Tibial artery (tissue), 4 donors: ENCODE measurements around the gene HMMR.
A peak's percentile ranks its signal among the peaks of the same experiment; 100 is the strongest.
"Not testable (repeated sequence)": the region's sequence is repeated elsewhere in the genome, so short reads cannot be mapped to it uniquely, and the experiment has no call there.

Experiments
- DNase-seq, 2 donors: peaks; one replicate each; pipeline ENCODE4 v3.0.0-alpha.2; 2019
- H3K27ac ChIP-seq, 2 donors: fragments of 200-600 bp; sonication (generic) in 1 of 2; 1 replicate in 1 of 2; 2 replicates in 1 of 2; pipeline ENCODE4 v1.5.1; 2018 to 2019; ENCODE audit warnings: mild to moderate bottlenecking in 1 of 2
- H3K27me3 ChIP-seq, 2 donors: fragments of 200-600 bp; sonication (generic) in 1 of 2; one replicate each; pipeline versions ENCODE4 v1.5.1 to v1.6.0; 2016 to 2019
- H3K36me3 ChIP-seq, 3 donors: fragments of 200-600 bp; sonication (generic) in 2 of 3; one replicate each; pipeline ENCODE4 v1.5.1; 2016 to 2019; ENCODE audit warnings: mild to moderate bottlenecking in 2 of 3
- H3K4me1 ChIP-seq, 4 donors: fragments of 200-600 bp; sonication (generic) in 2 of 4; 1 replicate in 3 of 4; 2 replicates in 1 of 4; pipeline ENCODE4 v1.5.1; 2016 to 2019
- H3K4me3 ChIP-seq, 2 donors: fragments of 200-600 bp; sonication (generic) in 1 of 2; 1 replicate in 1 of 2; 2 replicates in 1 of 2; pipeline ENCODE4 v1.5.1; 2018 to 2019; ENCODE audit warnings: mild to moderate bottlenecking in 2 of 2
- H3K9me3 ChIP-seq, 3 donors: fragments of 200-600 bp; sonication (generic) in 1 of 3; one replicate each; pipeline ENCODE4 v1.5.1; 2016 to 2019
- intact Hi-C: fragments of 100-400 bp; cut with DNase I; formaldehyde crosslinking; loops from one replicate; pipeline ENCODE4 v1.15.0; 2023; ENCODE audit warnings: low total_unique reads
- TF ChIP-seq, protein P1 (sequence below), 2 experiments: fragments of 200-600 bp in 1 of 2; fragments of 450-650 bp in 1 of 2; IDR thresholded peaks; one replicate each; pipeline ENCODE4 v1.5.1; 2017 to 2019; ENCODE audit warnings: antibody characterized with exemption in 2 of 2, mild to moderate bottlenecking in 1 of 2, moderate library complexity in 1 of 2

The HMMR gene

GRCh38 chr5:163451489-163451888 is 8.9 kb upstream of the HMMR start:
- Histone ChIP-seq H3K4me3 (no peak overlapping the region), H3K9me3 (no peaks in the 10 kb centered on the region), H3K27me3 (no peaks in the 10 kb centered on the region), H3K4me1 (peaks cover 0 to 9% (median 0%) of the 10 kb centered on the region in 4 donors), H3K27ac (no peak overlapping the region), H3K36me3 (peaks cover 38 to 55% (median 44%) of the 10 kb centered on the region in 3 donors)
- intact Hi-C loops, result no loop called here
- TF ChIP-seq, protein P1, sequence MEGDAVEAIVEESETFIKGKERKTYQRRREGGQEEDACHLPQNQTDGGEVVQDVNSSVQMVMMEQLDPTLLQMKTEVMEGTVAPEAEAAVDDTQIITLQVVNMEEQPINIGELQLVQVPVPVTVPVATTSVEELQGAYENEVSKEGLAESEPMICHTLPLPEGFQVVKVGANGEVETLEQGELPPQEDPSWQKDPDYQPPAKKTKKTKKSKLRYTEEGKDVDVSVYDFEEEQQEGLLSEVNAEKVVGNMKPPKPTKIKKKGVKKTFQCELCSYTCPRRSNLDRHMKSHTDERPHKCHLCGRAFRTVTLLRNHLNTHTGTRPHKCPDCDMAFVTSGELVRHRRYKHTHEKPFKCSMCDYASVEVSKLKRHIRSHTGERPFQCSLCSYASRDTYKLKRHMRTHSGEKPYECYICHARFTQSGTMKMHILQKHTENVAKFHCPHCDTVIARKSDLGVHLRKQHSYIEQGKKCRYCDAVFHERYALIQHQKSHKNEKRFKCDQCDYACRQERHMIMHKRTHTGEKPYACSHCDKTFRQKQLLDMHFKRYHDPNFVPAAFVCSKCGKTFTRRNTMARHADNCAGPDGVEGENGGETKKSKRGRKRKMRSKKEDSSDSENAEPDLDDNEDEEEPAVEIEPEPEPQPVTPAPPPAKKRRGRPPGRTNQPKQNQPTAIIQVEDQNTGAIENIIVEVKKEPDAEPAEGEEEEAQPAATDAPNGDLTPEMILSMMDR (IDR thresholded peaks at IDR 0.05), result no peak
- DNase-seq, result no peak

- Histone ChIP-seq H3K9me3 (no peaks in the 10 kb centered on the region), H3K4me3 (no peak overlapping the region), H3K27ac (no peak overlapping the region), H3K4me1 (peaks cover 0 to 18% (median under 1%) of the 10 kb centered on the region in 4 donors), H3K27me3 (no peaks in the 10 kb centered on the region), H3K36me3 (peaks cover 25 to 43% (median 32%) of the 10 kb centered on the region in 3 donors)
- DNase-seq, result no peak
- intact Hi-C loops, result no loop called here
- TF ChIP-seq, protein P1 (IDR thresholded peaks at IDR 0.05), result no peak
These were observed 6.7 kb upstream of the HMMR start for GRCh38 chr5:163453705-163454104.

DNA sequence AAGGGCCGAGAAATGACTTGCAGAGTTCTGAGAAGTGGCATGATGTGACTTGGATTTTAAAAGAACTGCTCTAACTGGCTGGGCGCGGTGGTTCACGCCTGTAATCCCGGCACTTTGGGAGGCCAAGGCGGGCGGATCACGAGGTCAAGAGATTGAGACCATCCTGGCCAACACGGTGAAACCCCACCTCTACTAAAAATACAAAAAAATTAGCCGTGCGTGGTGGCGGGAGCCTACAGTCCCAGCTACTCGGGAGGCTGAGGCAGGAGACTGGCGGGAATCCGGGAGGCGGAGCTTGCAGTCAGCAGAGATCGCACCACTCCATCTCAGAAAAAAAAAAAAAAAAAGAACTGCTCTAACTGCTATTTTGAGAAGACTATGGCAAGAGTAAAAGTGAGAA is 5.0 kb upstream of the HMMR start:
- H3K9me3 ChIP-seq, H3K27me3 ChIP-seq, H3K4me3 ChIP-seq, DNase-seq, intact Hi-C loops, H3K27ac ChIP-seq: not testable (repeated sequence)
- Histone ChIP-seq H3K36me3 (peaks cover 21 to 32% (median 31%) of the 10 kb centered on the region in 3 donors), H3K4me1 (peaks cover 0 to 21% (median 4%) of the 10 kb centered on the region in 4 donors)

GRCh38 chr5:163456029-163456589 is 4.3 kb upstream of the HMMR start:
- no peak overlapping the region for H3K4me3 ChIP-seq
- TF ChIP-seq, protein P1 (IDR thresholded peaks at IDR 0.05), result no peak
- no peak for DNase-seq
- H3K36me3 ChIP-seq, result peaks cover 14 to 32% (median 24%) of the 10 kb centered on the region in 3 donors
- H3K4me1 ChIP-seq, result peaks cover 0 to 27% (median 9%) of the 10 kb centered on the region in 4 donors
- no peaks in the 10 kb centered on the region for H3K9me3 ChIP-seq
- no peak overlapping the region for H3K27ac ChIP-seq
- intact Hi-C loops, result no loop called here
- H3K27me3 ChIP-seq, result no peaks in the 10 kb centered on the region

DNA sequence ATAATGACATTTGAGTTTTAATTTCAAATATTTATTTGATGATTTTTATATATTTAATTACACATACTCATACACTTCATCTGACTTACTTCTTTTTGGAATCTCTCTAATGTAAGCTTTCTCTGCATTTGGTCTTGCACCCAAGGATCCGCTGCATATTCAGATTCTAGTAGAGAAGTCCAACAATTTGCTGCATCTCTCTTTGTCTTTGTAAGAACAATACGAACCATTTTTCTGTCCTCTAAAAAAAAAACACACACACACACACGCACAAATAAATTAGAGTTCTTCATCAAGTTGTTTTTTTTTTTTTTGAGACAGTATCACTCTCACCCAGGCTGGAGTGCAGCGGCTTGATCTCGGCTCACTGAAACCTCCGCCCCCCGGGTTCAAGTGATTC is 3.6 kb upstream of the HMMR start:
- Histone ChIP-seq H3K9me3 (no peaks in the 10 kb centered on the region), H3K4me1 (peaks cover 0 to 33% (median 16%) of the 10 kb centered on the region in 4 donors), H3K4me3 (no peak overlapping the region), H3K36me3 (peaks cover 11 to 26% (median 18%) of the 10 kb centered on the region in 3 donors), H3K27ac (no peak overlapping the region), H3K27me3 (no peaks in the 10 kb centered on the region)
- no peak for DNase-seq
- TF ChIP-seq, protein P1 (IDR thresholded peaks at IDR 0.05), result no peak
- intact Hi-C loops, result no loop called here

- TF ChIP-seq, protein P1 (IDR thresholded peaks at IDR 0.05), result no peak
These were observed 1.6 kb upstream of the HMMR start for GRCh38 chr5:163458778-163459385.

More at GRCh38 chr5:163458778-163459385, 1.6 kb upstream of the HMMR start:
- Histone ChIP-seq H3K4me3 (peak overlapping the region; percentile 68 to 84), H3K36me3 (peaks cover 0 to 17% (median 17%) of the 10 kb centered on the region in 3 donors), H3K27ac (peak overlapping the region; percentile 96 to 97), H3K4me1 (peaks cover 0 to 31% (median 16%) of the 10 kb centered on the region in 4 donors), H3K9me3 (no peaks in the 10 kb centered on the region), H3K27me3 (no peaks in the 10 kb centered on the region)
- DNase-seq, result no peak
- intact Hi-C loops, result no loop called here
